H9 (cell line): ENCODE data around the gene WWC1. TPM values are rescaled to one million over a fixed set of nuclear protein-coding genes. Genes with fewer than 3 reads are reported as not detected.

Experiments used
- DNase-seq: peaks from one replicate; pipeline ENCODE4 v3.0.0-alpha.2; 2017
- H2AFZ ChIP-seq: one replicate; pipeline ENCODE4 v1.6.1; 2013; ENCODE audit warnings: mild to moderate bottlenecking, low read length, control low read depth, moderate library complexity
- H2AK5ac ChIP-seq: 2 replicates; pipeline ENCODE4 v1.6.1; 2013; ENCODE audit warnings: low read length, control low read depth, mixed read lengths; ENCODE audit not compliant: insufficient read length
- H2BK120ac ChIP-seq: one replicate; pipeline ENCODE4 v1.6.1; 2013; ENCODE audit warnings: low read depth, mild to moderate bottlenecking, low read length, control low read depth, inconsistent platforms; ENCODE audit not compliant: poor library complexity, severe bottlenecking
- H2BK12ac ChIP-seq: 2 replicates; pipeline ENCODE4 v1.6.1; 2013; ENCODE audit warnings: low read length, control low read depth, mixed read lengths, low read depth; ENCODE audit not compliant: insufficient read length
- H2BK15ac ChIP-seq: 2 replicates; pipeline ENCODE4 v1.6.1; 2013; ENCODE audit warnings: low read depth, low read length, control low read depth
- H2BK20ac ChIP-seq: one replicate; pipeline ENCODE4 v1.6.1; 2013; ENCODE audit warnings: low read depth, mild to moderate bottlenecking, low read length, control low read depth, inconsistent platforms; ENCODE audit not compliant: poor library complexity, severe bottlenecking
- H2BK5ac ChIP-seq: 2 replicates; pipeline ENCODE4 v1.6.1; 2013; ENCODE audit warnings: low read length, control low read depth, mixed read lengths; ENCODE audit not compliant: insufficient read length
- H3K14ac ChIP-seq: 2 replicates; pipeline ENCODE4 v1.6.1; 2013; ENCODE audit warnings: low read length, control low read depth; ENCODE audit not compliant: insufficient read depth
- H3K18ac ChIP-seq: 2 replicates; pipeline ENCODE4 v1.6.1; 2013; ENCODE audit warnings: low read depth, mild to moderate bottlenecking, mixed read lengths, low read length, control low read depth; ENCODE audit not compliant: insufficient read length
- H3K23ac ChIP-seq: 2 replicates; pipeline ENCODE4 v1.6.1; 2013; ENCODE audit warnings: low read length, control low read depth, mixed read lengths, low read depth; ENCODE audit not compliant: insufficient read length
- H3K23me2 ChIP-seq: 2 replicates; pipeline ENCODE4 v1.6.1; 2013; ENCODE audit warnings: low read depth, mild to moderate bottlenecking, mixed read lengths, low read length, control low read depth; ENCODE audit not compliant: insufficient read length, poor library complexity, severe bottlenecking
- H3K27ac ChIP-seq: 2 replicates; pipeline ENCODE4 v1.5.1; 2013; ENCODE audit warnings: low read length, control low read depth, mixed read lengths, low read depth; ENCODE audit not compliant: insufficient read length
- H3K27me3 ChIP-seq: 2 replicates; pipeline ENCODE4 v1.6.1; 2013; ENCODE audit warnings: low read length, control low read depth, inconsistent platforms; ENCODE audit not compliant: insufficient read depth
- H3K4ac ChIP-seq: 2 replicates; pipeline ENCODE4 v1.6.1; 2013; ENCODE audit warnings: low read depth, mild to moderate bottlenecking, control low read depth, inconsistent platforms, low read length, moderate library complexity
- H3K4me1 ChIP-seq: 2 replicates; pipeline ENCODE4 v1.6.1; 2013; ENCODE audit warnings: low read length, control low read depth, inconsistent platforms; ENCODE audit not compliant: insufficient read depth
- H3K4me2 ChIP-seq: 2 replicates; pipeline ENCODE4 v1.6.1; 2013; ENCODE audit warnings: low read length, control low read depth, mixed read lengths; ENCODE audit not compliant: insufficient read length, insufficient read depth
- H3K56ac ChIP-seq: 2 replicates; pipeline ENCODE4 v1.6.1; 2013; ENCODE audit warnings: low read depth, mild to moderate bottlenecking, mixed read lengths, low read length, control low read depth; ENCODE audit not compliant: insufficient read length
- H3K79me1 ChIP-seq: 2 replicates; pipeline ENCODE4 v1.6.1; 2013; ENCODE audit warnings: low read depth, mild to moderate bottlenecking, moderate library complexity, low read length, control low read depth, inconsistent platforms; ENCODE audit not compliant: insufficient read depth, poor library complexity, severe bottlenecking
- H3K79me2 ChIP-seq: 2 replicates; pipeline ENCODE4 v1.6.1; 2013; ENCODE audit warnings: low read length, control low read depth, inconsistent platforms; ENCODE audit not compliant: insufficient read depth
- H3K9ac ChIP-seq: 2 replicates; pipeline ENCODE4 v1.6.1; 2013; ENCODE audit warnings: low read length, control low read depth, mixed read lengths; ENCODE audit not compliant: insufficient read length; ENCODE audit errors: extremely low read depth
- H3K9me3 ChIP-seq: one replicate; pipeline ENCODE4 v1.6.1; 2013; ENCODE audit warnings: low read depth, low read length, inconsistent platforms; ENCODE audit not compliant: control insufficient read depth
- H3T11ph ChIP-seq: one replicate; pipeline ENCODE4 v1.6.1; 2013; ENCODE audit warnings: mild to moderate bottlenecking, low read length, control low read depth, inconsistent platforms
- H4K20me1 ChIP-seq: one replicate; pipeline ENCODE4 v1.6.1; 2013; ENCODE audit not compliant: control insufficient read depth, insufficient read length, insufficient read depth
- H4K5ac ChIP-seq: 2 replicates; pipeline ENCODE4 v1.6.1; 2013; ENCODE audit warnings: low read depth, mild to moderate bottlenecking, mixed read lengths, low read length, control low read depth; ENCODE audit not compliant: insufficient read length
- H4K8ac ChIP-seq: replicated peaks from 2 replicates; pipeline ENCODE4 v1.6.1; 2013; ENCODE audit warnings: low read length, control low read depth, mixed read lengths, low read depth; ENCODE audit not compliant: insufficient read length
- H4K91ac ChIP-seq: 2 replicates; pipeline ENCODE4 v1.6.1; 2013; ENCODE audit warnings: low read depth, mild to moderate bottlenecking, moderate library complexity, mixed read lengths, low read length, control low read depth; ENCODE audit not compliant: insufficient read length
- H3K27ac Mint-ChIP-seq, 3 experiments: 2 replicates in 2 of 3; 3 replicates in 1 of 3; pipeline ENCODE4 v1.8.0; 2020 to 2021; ENCODE audit warnings: mixed read lengths in 3 of 3, mild to moderate bottlenecking in 1 of 3, moderate library complexity in 1 of 3
- H3K27me3 Mint-ChIP-seq: 2 replicates; pipeline ENCODE4 v1.8.0; 2021; ENCODE audit warnings: low read depth, mild to moderate bottlenecking, moderate library complexity, mixed read lengths
- H3K36me3 Mint-ChIP-seq, 3 experiments: 2 replicates in 2 of 3; 3 replicates in 1 of 3; pipeline ENCODE4 v1.8.0; 2020 to 2021; ENCODE audit warnings: low read depth in 3 of 3, mixed read lengths in 3 of 3; ENCODE audit not compliant: insufficient read depth in 1 of 3
- H3K4me1 Mint-ChIP-seq, 2 experiments: 2 replicates each; pipeline ENCODE4 v1.8.0; 2020; ENCODE audit warnings: mixed read lengths in 2 of 2
- H3K4me3 Mint-ChIP-seq, 2 experiments: 2 replicates in 1 of 2; 3 replicates in 1 of 2; pipeline ENCODE4 v1.8.0; 2020 to 2021; ENCODE audit warnings: mild to moderate bottlenecking in 2 of 2, mixed read lengths in 2 of 2, moderate library complexity in 1 of 2
- H3K9me3 Mint-ChIP-seq, 2 experiments: 2 replicates in 1 of 2; 3 replicates in 1 of 2; pipeline ENCODE4 v1.8.0; 2020; ENCODE audit warnings: mild to moderate bottlenecking in 2 of 2, mixed read lengths in 2 of 2, moderate library complexity in 1 of 2
- CTCF ChIP-seq: fragments of 200-600 bp; sonication (generic); conservative IDR thresholded peaks from 3 replicates; pipeline ENCODE4 v1.8.0; 2021; ENCODE audit warnings: antibody characterized with exemption, mild to moderate bottlenecking
- WGBS: extraction: QIAGEN DNeasy Blood & Tissue Kit; methylation state at CpG from one replicate; pipeline ENCODE4 v1.1.7; 2013; ENCODE audit warnings: missing lambda C conversion rate, low lambda C conversion rate, mixed read lengths; ENCODE audit not compliant: insufficient read length; ENCODE audit errors: extremely low coverage; 5-methylcytosine and 5-hydroxymethylcytosine counted together
- total RNA-seq: library from RNA; stranded (reverse); gene quantifications from 2 replicates; pipeline ENCODE4 v1.2.1, GENCODE V29; 2021

Gene WWC1
- total RNA-seq, 1 experiment from 2014 or later, result 28.2 TPM

DNA sequence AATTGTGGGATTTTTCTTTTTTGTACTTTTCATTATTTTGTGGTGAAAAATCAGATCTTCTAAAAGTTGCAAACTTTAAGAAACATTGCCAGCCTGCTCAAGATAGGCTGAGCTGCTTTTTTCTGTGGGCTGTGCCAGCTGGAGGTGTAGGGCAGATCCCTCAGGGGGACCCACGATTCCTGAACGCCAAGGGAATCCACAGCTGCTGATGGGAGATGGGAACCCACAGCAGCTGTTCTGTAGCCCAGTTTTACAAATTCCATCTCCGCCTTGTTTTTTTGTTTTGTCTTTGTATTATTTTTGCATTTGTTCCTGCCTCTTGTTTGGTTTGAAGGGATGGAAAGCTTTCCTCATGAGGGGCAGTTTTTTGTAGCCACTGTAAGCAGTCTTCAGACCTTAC, 91.0 kb downstream of the WWC1 start:
- Mint-ChIP-seq H3K36me3 (peaks cover 11 to 18% (median 14%) of the 10 kb centered on the region in 3 experiments; a peak in 6 of 7 replicates), H3K27me3 (no peaks in the 10 kb centered on the region), H3K27ac (peak overlapping the region in 1 of 3 experiments; percentile 8; a peak in 1 of 7 replicates), H3K9me3 (no peaks in the 10 kb centered on the region), H3K4me1 (no peaks in the 10 kb centered on the region), H3K4me3 (no peak overlapping the region)
- H3T11ph ChIP-seq, result no peak overlapping the region
- H3K27ac ChIP-seq, result no peak overlapping the region
- WGBS, result no CpG with 5 or more reads among the region's 3 CpGs
- H3K79me1 ChIP-seq, result no peaks in the 10 kb centered on the region
- H3K14ac ChIP-seq, result no peak overlapping the region
- no peak overlapping the region for H4K91ac ChIP-seq
- no peak for DNase-seq
- H3K4ac ChIP-seq, result no peak overlapping the region
- H4K8ac ChIP-seq, result no peak overlapping the region
- H4K5ac ChIP-seq, result no peak overlapping the region
- H3K4me1 ChIP-seq, result no peaks in the 10 kb centered on the region
- H3K23me2 ChIP-seq, result no peaks in the 10 kb centered on the region
- H3K9ac ChIP-seq, result no peak overlapping the region
- no peak overlapping the region for H3K4me2 ChIP-seq
- H2BK12ac ChIP-seq, result no peak overlapping the region
- no peak for TF ChIP-seq CTCF
- H2BK5ac ChIP-seq, result no peak overlapping the region
- H3K27me3 ChIP-seq, result no peaks in the 10 kb centered on the region
- H3K23ac ChIP-seq, result no peak overlapping the region
- H4K20me1 ChIP-seq, result no peaks in the 10 kb centered on the region
- H3K79me2 ChIP-seq, result no peaks in the 10 kb centered on the region
- H2BK20ac ChIP-seq, result no peak overlapping the region
- H3K9me3 ChIP-seq, result no peaks in the 10 kb centered on the region
- no peak overlapping the region for H2AFZ ChIP-seq
- H3K56ac ChIP-seq, result no peak overlapping the region
- H2BK120ac ChIP-seq, result no peak overlapping the region
- H2BK15ac ChIP-seq, result no peak overlapping the region
- H3K18ac ChIP-seq, result no peak overlapping the region
- H2AK5ac ChIP-seq, result no peak overlapping the region
